A673 (cell line): ENCODE data around the gene ELFN1.

Source experiments
- EZH2 ChIP-seq: fragments of 200-600 bp; sonication (generic); IDR thresholded peaks from 2 replicates; pipeline ENCODE4 v1.6.1; 2017; ENCODE audit warnings: borderline replicate concordance, low read depth, mild to moderate bottlenecking, mixed read lengths, antibody characterized with exemption, low read length; ENCODE audit not compliant: poor library complexity, severe bottlenecking
- TF ChIP-seq, protein P1 (sequence below): fragments of 300-800, 200-600 bp; sonication (generic); conservative IDR thresholded peaks from 2 replicates; pipeline ENCODE4 v1.5.1; 2017; ENCODE audit warnings: low read depth, mild to moderate bottlenecking, antibody characterized with exemption, low read length, moderate library complexity, mixed read lengths

DNA sequence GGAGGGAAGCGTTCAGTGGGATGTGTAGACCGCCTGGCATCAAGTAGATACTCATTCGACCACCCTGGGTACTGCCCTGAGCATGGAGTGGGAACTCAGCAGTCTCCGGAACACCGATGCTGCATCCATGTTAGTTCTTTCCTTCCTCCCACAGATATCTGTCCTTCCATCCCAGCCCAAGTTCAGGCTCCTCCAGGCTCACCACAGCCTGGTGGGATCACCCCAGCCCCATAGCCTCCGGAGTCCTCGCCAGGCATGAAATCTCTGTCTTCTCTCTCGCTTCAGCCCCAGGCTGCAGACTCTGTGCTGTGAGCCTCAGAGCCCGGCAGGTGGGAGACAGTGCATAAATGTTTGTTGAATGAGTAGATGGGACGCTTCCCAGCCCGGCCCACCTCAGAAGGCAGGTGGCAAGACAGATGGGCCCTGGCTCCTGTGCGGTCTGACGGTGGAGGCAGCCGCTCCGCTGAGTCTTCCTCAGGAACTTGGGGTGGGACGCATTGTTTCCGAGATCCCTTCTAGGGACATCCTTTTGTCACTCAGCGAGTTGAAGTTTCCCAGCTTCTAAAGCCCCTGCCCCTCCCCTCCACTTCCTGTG is 42.9 kb downstream of the ELFN1 start:
- TF ChIP-seq, protein P1, sequence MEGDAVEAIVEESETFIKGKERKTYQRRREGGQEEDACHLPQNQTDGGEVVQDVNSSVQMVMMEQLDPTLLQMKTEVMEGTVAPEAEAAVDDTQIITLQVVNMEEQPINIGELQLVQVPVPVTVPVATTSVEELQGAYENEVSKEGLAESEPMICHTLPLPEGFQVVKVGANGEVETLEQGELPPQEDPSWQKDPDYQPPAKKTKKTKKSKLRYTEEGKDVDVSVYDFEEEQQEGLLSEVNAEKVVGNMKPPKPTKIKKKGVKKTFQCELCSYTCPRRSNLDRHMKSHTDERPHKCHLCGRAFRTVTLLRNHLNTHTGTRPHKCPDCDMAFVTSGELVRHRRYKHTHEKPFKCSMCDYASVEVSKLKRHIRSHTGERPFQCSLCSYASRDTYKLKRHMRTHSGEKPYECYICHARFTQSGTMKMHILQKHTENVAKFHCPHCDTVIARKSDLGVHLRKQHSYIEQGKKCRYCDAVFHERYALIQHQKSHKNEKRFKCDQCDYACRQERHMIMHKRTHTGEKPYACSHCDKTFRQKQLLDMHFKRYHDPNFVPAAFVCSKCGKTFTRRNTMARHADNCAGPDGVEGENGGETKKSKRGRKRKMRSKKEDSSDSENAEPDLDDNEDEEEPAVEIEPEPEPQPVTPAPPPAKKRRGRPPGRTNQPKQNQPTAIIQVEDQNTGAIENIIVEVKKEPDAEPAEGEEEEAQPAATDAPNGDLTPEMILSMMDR = no peak
- TF ChIP-seq EZH2 = no peak
